ENCODE data around the gene CREM. TPM values are rescaled to one million over a fixed set of nuclear protein-coding genes. Genes with fewer than 3 reads are reported as not detected.
"Not testable (repeated sequence)": the region's sequence is repeated elsewhere in the genome, so short reads cannot be mapped to it uniquely, and the experiment has no call there.

The CREM gene
- total RNA-seq, 1 donor from 2014 or later = 28.6 TPM

GRCh38 chr10:35213699-35214098 lies 87.1 kb downstream of the CREM start:
- no peak for DNase-seq
- Mint-ChIP-seq H3K9me3 (ENCODE audit: unreplicated experiment) (peaks cover 5% of the 10 kb centered on the region), H3K27ac (ENCODE audit: unreplicated experiment) (peak overlapping the region; percentile 22), H3K4me3 (ENCODE audit: unreplicated experiment) (no peak overlapping the region), H3K4me1 (ENCODE audit: low read depth, unreplicated experiment) (peaks cover 27% of the 10 kb centered on the region), H3K36me3 (ENCODE audit: unreplicated experiment) (no peaks in the 10 kb centered on the region), H3K27me3 (ENCODE audit: unreplicated experiment) (peaks cover 2% of the 10 kb centered on the region)
- no peak for TF ChIP-seq CTCF (IDR thresholded peaks at IDR 0.05; ENCODE audit: partially characterized antibody, unreplicated experiment)

- peaks cover 32% of the 10 kb centered on the region for H3K4me1 Mint-ChIP-seq (ENCODE audit: low read depth, unreplicated experiment)
- H3K36me3 Mint-ChIP-seq (ENCODE audit: unreplicated experiment) = no peaks in the 10 kb centered on the region
- no peak for DNase-seq
- peaks cover 6% of the 10 kb centered on the region for H3K9me3 Mint-ChIP-seq (ENCODE audit: unreplicated experiment)
- peak overlapping the region; percentile 66 for H3K27ac Mint-ChIP-seq (ENCODE audit: unreplicated experiment)
- no peak overlapping the region for H3K4me3 Mint-ChIP-seq (ENCODE audit: unreplicated experiment)
- TF ChIP-seq CTCF (IDR thresholded peaks at IDR 0.05; ENCODE audit: partially characterized antibody, unreplicated experiment) = no peak
- H3K27me3 Mint-ChIP-seq (ENCODE audit: unreplicated experiment) = peaks cover 2% of the 10 kb centered on the region
Measured at GRCh38 chr10:35214607-35215020, 88.0 kb downstream of the CREM start.

GRCh38 chr10:35215107-35215506 lies 88.5 kb downstream of the CREM start:
- DNase-seq = no peak
- Mint-ChIP-seq H3K4me1 (ENCODE audit: low read depth, unreplicated experiment) (peaks cover 34% of the 10 kb centered on the region), H3K4me3 (ENCODE audit: unreplicated experiment) (no peak overlapping the region), H3K27ac (ENCODE audit: unreplicated experiment) (peak overlapping the region; percentile 64), H3K9me3 (ENCODE audit: unreplicated experiment) (peaks cover 6% of the 10 kb centered on the region), H3K36me3 (ENCODE audit: unreplicated experiment) (no peaks in the 10 kb centered on the region), H3K27me3 (ENCODE audit: unreplicated experiment) (peaks cover 2% of the 10 kb centered on the region)
- TF ChIP-seq CTCF (IDR thresholded peaks at IDR 0.05; ENCODE audit: partially characterized antibody, unreplicated experiment) = no peak

GRCh38 chr10:35216303-35216905 lies 89.8 kb downstream of the CREM start:
- Mint-ChIP-seq H3K27ac (ENCODE audit: unreplicated experiment) (no peak overlapping the region), H3K9me3 (ENCODE audit: unreplicated experiment) (peaks cover 6% of the 10 kb centered on the region), H3K4me1 (ENCODE audit: low read depth, unreplicated experiment) (peaks cover 36% of the 10 kb centered on the region), H3K27me3 (ENCODE audit: unreplicated experiment) (peaks cover 2% of the 10 kb centered on the region), H3K4me3 (ENCODE audit: unreplicated experiment) (no peak overlapping the region), H3K36me3 (ENCODE audit: unreplicated experiment) (no peaks in the 10 kb centered on the region)
- no peak for DNase-seq
- TF ChIP-seq CTCF (IDR thresholded peaks at IDR 0.05; ENCODE audit: partially characterized antibody, unreplicated experiment) = no peak

- not testable (repeated sequence) for H3K36me3 Mint-ChIP-seq (ENCODE audit: unreplicated experiment); H3K27me3 Mint-ChIP-seq (ENCODE audit: unreplicated experiment); DNase-seq; H3K9me3 Mint-ChIP-seq (ENCODE audit: unreplicated experiment)
- H3K4me1 Mint-ChIP-seq (ENCODE audit: low read depth, unreplicated experiment) = peaks cover 36% of the 10 kb centered on the region
- H3K4me3 Mint-ChIP-seq (ENCODE audit: unreplicated experiment) = peak overlapping the region; percentile 30
- H3K27ac Mint-ChIP-seq (ENCODE audit: unreplicated experiment) = peak overlapping the region; percentile 82
Measured at GRCh38 chr10:35216956-35217355, 90.3 kb downstream of the CREM start.
